Activated naive CD4-positive, alpha-beta T cell treated with anti-CD3 and anti-CD28 coated beads, Interleukin-2, amount 50 U/mL, for 24 hours (primary cell): ENCODE data around the gene INSC.
A peak's percentile ranks its signal among the peaks of the same experiment; 100 is the strongest.
"Not testable (repeated sequence)": the region's sequence is repeated elsewhere in the genome, so short reads cannot be mapped to it uniquely, and the experiment has no call there.

Source experiments
- H3K27ac Mint-ChIP-seq: one replicate; pipeline ENCODE4 v1.8.0; 2021; ENCODE audit warnings: mild to moderate bottlenecking, mixed read lengths
- H3K27me3 Mint-ChIP-seq: one replicate; pipeline ENCODE4 v1.8.0; 2021; ENCODE audit warnings: mixed read lengths
- H3K36me3 Mint-ChIP-seq: one replicate; pipeline ENCODE4 v1.8.0; 2021; ENCODE audit warnings: mixed read lengths
- H3K4me1 Mint-ChIP-seq: one replicate; pipeline ENCODE4 v1.8.0; 2021; ENCODE audit warnings: mixed read lengths
- H3K4me3 Mint-ChIP-seq: one replicate; pipeline ENCODE4 v1.8.0; 2021; ENCODE audit warnings: mild to moderate bottlenecking, mixed read lengths
- H3K9me3 Mint-ChIP-seq: one replicate; pipeline ENCODE4 v1.8.0; 2021; ENCODE audit warnings: mixed read lengths

The INSC gene

GRCh38 chr11:15114501-15115475, at the start of gene INSC:
Gene INSC, plus strand, starts transcription at chr11:15114923. Its CDS starts 34,252 bp downstream, at chr11:15149175.
- Mint-ChIP-seq H3K27ac (no peak within 1 kb of the TSS), H3K4me3 (peak within 1 kb of the TSS; percentile 6), H3K36me3 (no peaks in the 10 kb centered on the region), H3K9me3 (no peaks in the 10 kb centered on the region), H3K4me1 (peaks cover 12% of the 10 kb centered on the region), H3K27me3 (peaks cover 19% of the 10 kb centered on the region)

- H3K36me3 Mint-ChIP-seq, H3K4me3 Mint-ChIP-seq, H3K9me3 Mint-ChIP-seq, H3K27ac Mint-ChIP-seq: not testable (repeated sequence)
- peaks cover 16% of the 10 kb centered on the region for H3K4me1 Mint-ChIP-seq
- peaks cover 15% of the 10 kb centered on the region for H3K27me3 Mint-ChIP-seq
Observed at GRCh38 chr11:15069751-15070150, 45.0 kb upstream of the INSC start.

DNA sequence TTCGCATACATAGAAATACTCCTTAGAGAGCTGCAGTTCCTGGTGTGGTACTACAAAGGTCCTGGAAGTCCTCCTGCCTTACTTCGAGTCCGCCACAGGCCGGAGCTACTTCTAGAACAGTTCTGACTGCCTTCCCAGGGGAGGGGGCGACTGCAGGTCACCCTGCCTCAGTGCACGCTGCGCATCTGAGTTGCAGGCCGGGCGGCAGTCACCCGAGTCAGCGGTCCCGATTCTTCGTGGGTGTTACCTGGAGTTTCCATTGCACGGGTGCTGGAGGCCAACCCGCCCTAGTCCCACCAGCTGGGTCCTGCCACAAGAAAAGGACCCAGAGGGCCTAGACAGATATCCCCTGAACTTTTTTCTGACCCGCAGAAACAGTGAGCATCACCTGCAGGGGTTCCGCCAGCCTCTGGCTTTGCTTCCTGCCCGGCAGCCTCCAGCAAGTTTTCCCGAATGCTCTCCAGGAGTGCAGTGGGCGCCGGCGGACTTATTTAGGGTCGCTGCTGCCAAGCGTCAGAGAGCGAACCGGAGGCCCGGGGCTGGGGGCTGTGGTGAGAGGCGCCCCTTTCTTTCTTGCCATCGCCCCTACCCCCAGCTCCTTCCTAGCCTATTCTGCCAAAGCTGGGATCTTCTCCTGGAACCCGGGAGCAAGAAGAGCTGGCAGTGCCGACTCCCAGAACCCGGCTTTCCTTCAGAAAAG, 43.0 kb upstream of the INSC start:
- peaks cover 5% of the 10 kb centered on the region for H3K36me3 Mint-ChIP-seq
- H3K4me1 Mint-ChIP-seq = peaks cover 17% of the 10 kb centered on the region
- peak overlapping the region; percentile 64 for H3K4me3 Mint-ChIP-seq
- H3K9me3 Mint-ChIP-seq = no peaks in the 10 kb centered on the region
- no peak overlapping the region for H3K27ac Mint-ChIP-seq
- peaks cover 14% of the 10 kb centered on the region for H3K27me3 Mint-ChIP-seq

DNA sequence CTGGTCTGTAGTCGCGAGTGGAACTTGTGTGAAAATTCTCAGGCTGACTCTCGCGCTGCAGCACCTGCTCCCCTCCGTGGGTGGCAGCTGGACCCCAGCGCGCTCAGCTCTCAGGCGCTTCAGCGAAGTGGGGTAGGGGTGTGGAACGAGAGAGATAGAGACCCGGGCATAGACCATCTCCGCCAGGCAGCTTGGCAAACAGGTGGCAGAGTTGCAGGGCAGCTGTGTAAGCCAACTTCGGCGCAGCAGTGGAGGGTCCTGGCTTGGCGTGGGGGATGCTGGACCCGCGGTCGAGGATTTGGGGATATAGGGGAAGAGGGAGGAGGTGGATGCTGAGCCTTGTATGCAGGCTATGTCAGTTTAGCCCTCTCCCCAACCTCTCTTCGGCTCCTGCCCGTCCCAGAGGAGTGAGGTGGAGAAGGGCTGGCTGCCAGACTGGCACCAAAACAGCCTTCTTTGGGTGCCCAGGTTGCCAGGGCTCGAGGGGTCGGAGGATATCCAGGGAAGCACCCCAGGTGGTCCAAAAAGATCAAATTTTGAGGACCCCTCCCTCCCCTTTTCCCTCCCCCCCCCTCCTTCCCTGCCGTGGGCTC, 42.1 kb upstream of the INSC start:
- H3K27ac Mint-ChIP-seq = no peak overlapping the region
- peaks cover 17% of the 10 kb centered on the region for H3K4me1 Mint-ChIP-seq
- peaks cover 5% of the 10 kb centered on the region for H3K36me3 Mint-ChIP-seq
- H3K4me3 Mint-ChIP-seq = peak overlapping the region; percentile 64
- H3K27me3 Mint-ChIP-seq = peaks cover 11% of the 10 kb centered on the region
- no peaks in the 10 kb centered on the region for H3K9me3 Mint-ChIP-seq

DNA sequence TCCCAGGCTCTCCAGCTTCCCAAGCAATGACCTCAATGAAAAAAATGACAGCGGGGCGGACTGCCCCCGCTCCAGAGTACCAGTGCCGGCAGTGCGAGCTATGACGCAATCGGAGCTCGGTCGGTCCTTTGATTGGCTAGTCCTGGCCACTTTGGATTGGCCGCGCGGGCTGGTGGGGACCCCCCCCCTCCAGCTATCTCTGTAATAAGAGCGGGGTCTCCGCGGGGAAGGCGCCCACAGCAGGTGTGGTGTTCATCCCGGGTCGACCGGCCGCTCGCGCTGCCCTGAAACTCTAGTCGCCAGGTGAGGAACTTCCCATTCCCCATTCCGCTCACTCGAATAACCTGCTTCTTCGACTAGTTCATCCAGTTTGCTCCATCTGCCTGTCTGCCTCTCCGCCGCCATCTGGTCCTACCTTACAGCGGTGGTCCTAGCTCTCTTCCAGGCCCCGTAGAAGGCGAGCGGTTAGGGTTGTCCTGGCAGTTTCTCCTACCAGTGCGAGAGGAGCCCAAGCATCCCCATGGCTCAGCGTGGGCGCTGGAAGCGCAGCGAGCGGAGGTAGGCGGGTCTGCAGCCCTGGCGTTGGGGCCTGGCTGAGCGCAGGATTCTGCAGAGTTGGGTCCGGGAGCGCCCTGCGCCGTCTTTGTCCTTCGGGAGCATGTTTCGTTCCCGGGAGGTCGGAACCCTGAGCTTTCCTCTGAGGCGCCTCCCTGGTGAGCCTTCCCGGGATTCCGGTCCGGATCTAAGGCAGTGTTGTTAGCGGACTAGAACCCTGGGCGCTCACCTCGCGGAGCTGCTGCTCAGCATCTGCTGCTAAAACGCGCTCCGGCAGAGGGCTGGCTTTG, 41.1 kb upstream of the INSC start, which contains the start of gene CALCB:
CALCB (plus strand) TSS at position 233 of the 845 bp plus-strand sequence. CDS start 1,126 bp downstream, outside the sequence.
- peak within 1 kb of the TSS; percentile 82 for H3K27ac Mint-ChIP-seq
- H3K4me1 Mint-ChIP-seq = peaks cover 17% of the 10 kb centered on the region
- peak within 1 kb of the TSS; percentile 85 for H3K4me3 Mint-ChIP-seq
- H3K9me3 Mint-ChIP-seq = no peaks in the 10 kb centered on the region
- H3K36me3 Mint-ChIP-seq = peaks cover 5% of the 10 kb centered on the region
- peaks cover 11% of the 10 kb centered on the region for H3K27me3 Mint-ChIP-seq

GRCh38 chr11:15074206-15075161, 40.2 kb upstream of the INSC start:
- H3K27me3 Mint-ChIP-seq = peaks cover 11% of the 10 kb centered on the region
- H3K4me1 Mint-ChIP-seq = peaks cover 17% of the 10 kb centered on the region
- peak overlapping the region; percentile 85 for H3K4me3 Mint-ChIP-seq
- H3K36me3 Mint-ChIP-seq = peaks cover under 1% of the 10 kb centered on the region
- peak overlapping the region; percentile 82 for H3K27ac Mint-ChIP-seq
- no peaks in the 10 kb centered on the region for H3K9me3 Mint-ChIP-seq

DNA sequence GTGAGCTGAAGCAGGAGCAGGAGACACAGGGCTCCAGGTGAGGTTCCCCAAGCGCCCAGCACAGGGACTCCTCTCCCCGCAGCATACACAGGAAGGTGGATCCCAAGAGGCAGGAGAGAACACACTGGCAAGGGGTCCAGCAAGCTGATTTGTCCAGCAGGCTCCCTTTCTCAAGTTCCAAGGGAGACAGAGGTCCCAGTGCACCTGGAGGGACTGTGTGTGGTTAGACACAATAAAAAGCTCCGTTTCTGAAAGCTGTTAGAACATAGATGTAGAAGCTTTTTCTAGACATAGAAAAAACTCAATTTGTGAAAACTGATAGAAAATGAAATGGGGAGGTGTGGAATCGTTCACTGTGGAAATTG, 39.6 kb upstream of the INSC start:
- H3K4me3 Mint-ChIP-seq = peak overlapping the region; percentile 85
- H3K9me3 Mint-ChIP-seq = no peaks in the 10 kb centered on the region
- no peak overlapping the region for H3K27ac Mint-ChIP-seq
- H3K4me1 Mint-ChIP-seq = peaks cover 17% of the 10 kb centered on the region
- peaks cover 11% of the 10 kb centered on the region for H3K27me3 Mint-ChIP-seq
- no peaks in the 10 kb centered on the region for H3K36me3 Mint-ChIP-seq

GRCh38 chr11:15091175-15091574, 23.5 kb upstream of the INSC start:
- no peaks in the 10 kb centered on the region for H3K9me3 Mint-ChIP-seq
- no peak overlapping the region for H3K4me3 Mint-ChIP-seq
- H3K27ac Mint-ChIP-seq = no peak overlapping the region
- H3K4me1 Mint-ChIP-seq = no peaks in the 10 kb centered on the region
- H3K27me3 Mint-ChIP-seq = peaks cover 6% of the 10 kb centered on the region
- no peaks in the 10 kb centered on the region for H3K36me3 Mint-ChIP-seq

- no peaks in the 10 kb centered on the region for H3K36me3 Mint-ChIP-seq
- H3K4me1 Mint-ChIP-seq = no peaks in the 10 kb centered on the region
- H3K27me3 Mint-ChIP-seq = peaks cover 6% of the 10 kb centered on the region
- H3K4me3 Mint-ChIP-seq = no peak overlapping the region
- no peak overlapping the region for H3K27ac Mint-ChIP-seq
- H3K9me3 Mint-ChIP-seq = no peaks in the 10 kb centered on the region
Observed at GRCh38 chr11:15091625-15092024, 23.1 kb upstream of the INSC start.

DNA sequence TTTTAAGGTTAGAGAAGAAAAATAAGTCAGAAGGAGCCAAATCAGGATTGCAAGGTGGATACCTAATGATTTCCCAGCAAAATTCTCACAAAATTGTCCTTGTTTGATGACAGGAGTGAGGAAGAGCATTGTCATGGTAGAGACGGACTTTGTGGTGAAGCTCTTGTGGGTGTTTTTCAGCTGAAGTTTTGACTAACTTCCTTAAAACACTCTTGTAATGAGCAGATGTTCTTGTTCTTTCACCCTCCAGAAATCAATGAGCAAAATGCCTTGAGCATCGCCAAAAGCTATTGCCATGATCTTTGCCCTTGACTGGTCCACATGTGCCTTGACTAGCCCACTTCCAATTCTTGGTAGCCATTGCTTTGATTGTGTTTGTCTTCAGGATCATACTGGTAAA, 21.3 kb upstream of the INSC start:
- Mint-ChIP-seq H3K27me3 (peaks cover 16% of the 10 kb centered on the region), H3K9me3 (no peaks in the 10 kb centered on the region), H3K4me3 (no peak overlapping the region), H3K36me3 (no peaks in the 10 kb centered on the region), H3K4me1 (no peaks in the 10 kb centered on the region), H3K27ac (no peak overlapping the region)

DNA sequence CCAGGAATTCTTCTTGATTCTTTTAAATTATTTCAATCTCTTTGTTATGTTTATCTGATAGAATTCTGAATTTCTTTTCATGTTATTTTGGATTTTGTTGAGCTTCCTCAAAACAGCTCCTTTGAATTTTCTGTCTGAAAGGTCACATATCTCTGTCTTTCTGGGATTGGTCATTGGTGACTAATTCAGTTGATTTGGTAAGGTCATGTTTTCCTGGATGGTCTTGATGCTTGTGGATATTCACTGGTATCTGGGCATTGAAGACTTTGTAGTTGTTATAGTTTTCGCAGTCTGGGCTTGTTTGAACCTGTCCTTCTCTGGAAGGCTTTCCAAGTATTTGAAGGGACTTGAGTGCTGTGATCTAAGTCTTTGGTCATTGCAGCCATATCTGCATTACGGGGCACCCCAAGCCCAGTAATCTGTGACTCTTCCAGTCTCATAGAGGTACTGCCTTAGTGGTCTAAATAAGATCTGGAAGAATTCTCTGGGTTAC, 18.9 kb upstream of the INSC start:
- H3K36me3 Mint-ChIP-seq = no peaks in the 10 kb centered on the region
- H3K27ac Mint-ChIP-seq = no peak overlapping the region
- H3K4me3 Mint-ChIP-seq = no peak overlapping the region
- H3K27me3 Mint-ChIP-seq = peaks cover 20% of the 10 kb centered on the region
- no peaks in the 10 kb centered on the region for H3K9me3 Mint-ChIP-seq
- H3K4me1 Mint-ChIP-seq = no peaks in the 10 kb centered on the region

DNA sequence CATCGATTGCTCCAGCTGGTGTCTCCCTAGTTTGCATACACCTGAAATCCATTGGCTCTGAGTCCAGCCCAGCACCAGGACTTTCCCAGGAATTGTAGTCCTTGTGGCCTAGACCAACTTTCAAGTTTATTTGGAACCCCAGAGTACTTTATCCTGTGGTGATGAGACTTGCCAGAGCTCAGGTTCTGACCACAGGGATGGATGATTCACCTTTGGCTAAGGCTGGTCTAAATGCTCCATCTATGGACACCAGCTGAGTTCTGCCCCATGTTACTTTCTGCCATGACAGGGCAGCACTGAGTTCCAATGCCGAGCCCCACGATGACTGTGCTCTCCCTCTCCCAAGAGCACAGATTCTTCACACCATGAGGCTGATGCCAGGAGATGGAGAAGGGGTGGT, 17.3 kb upstream of the INSC start:
- no peak overlapping the region for H3K27ac Mint-ChIP-seq
- H3K4me3 Mint-ChIP-seq = no peak overlapping the region
- peaks cover 22% of the 10 kb centered on the region for H3K27me3 Mint-ChIP-seq
- H3K9me3 Mint-ChIP-seq = no peaks in the 10 kb centered on the region
- no peaks in the 10 kb centered on the region for H3K4me1 Mint-ChIP-seq
- no peaks in the 10 kb centered on the region for H3K36me3 Mint-ChIP-seq

DNA sequence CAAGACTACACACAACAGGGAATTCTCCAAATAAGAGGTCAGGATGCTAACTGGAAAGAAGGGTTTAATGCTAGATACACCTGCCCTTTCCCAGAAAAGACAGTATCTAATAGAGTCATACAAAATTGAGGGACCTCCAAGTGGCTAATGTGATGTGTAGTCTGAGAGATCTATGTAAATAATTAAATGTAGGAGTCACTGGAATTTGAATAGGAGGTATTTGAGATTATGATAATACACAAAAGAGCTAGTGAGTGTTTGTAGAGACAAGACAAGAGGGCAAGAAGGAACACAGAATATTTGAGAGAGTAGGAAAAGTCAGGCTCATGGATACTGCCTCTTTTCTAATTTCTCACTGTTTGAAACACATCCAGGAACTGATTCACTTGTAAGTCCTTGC, 15.5 kb upstream of the INSC start:
- no peaks in the 10 kb centered on the region for H3K9me3 Mint-ChIP-seq
- H3K4me3 Mint-ChIP-seq = no peak overlapping the region
- peaks cover 4% of the 10 kb centered on the region for H3K36me3 Mint-ChIP-seq
- H3K27me3 Mint-ChIP-seq = peaks cover 20% of the 10 kb centered on the region
- H3K4me1 Mint-ChIP-seq = no peaks in the 10 kb centered on the region
- no peak overlapping the region for H3K27ac Mint-ChIP-seq

DNA sequence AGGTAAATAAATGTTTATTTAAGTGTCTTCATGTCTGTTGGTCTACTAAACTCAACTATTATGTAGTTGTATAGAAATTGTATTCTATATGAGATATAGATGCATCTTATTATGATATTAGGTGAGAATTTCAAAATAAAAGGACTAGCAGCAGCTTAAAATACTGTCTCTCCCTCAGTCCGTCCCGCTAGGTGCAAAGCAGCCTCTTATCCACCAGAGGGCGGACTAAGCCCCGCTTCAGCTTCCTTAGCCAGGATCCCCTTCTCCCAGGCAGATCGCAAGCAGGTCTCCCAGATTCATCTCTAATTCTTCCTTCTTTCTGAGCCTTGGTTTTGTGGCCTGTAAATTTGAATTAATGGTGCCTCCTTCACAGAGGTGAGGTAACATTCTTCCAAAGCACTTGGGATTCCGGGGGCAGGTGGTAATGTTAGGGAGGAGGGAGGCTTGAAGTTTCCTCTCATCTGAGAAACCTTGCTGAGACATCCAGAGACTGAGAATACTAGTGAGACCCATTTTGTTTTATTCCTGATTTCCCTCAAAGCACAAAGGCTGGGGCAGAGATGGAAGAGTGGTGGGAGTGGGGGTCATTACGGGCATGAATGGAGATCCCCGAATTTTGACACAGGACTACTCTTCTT, 13.5 kb upstream of the INSC start:
- no peak overlapping the region for H3K4me3 Mint-ChIP-seq
- peaks cover 16% of the 10 kb centered on the region for H3K27me3 Mint-ChIP-seq
- H3K27ac Mint-ChIP-seq = no peak overlapping the region
- H3K36me3 Mint-ChIP-seq = peaks cover 4% of the 10 kb centered on the region
- no peaks in the 10 kb centered on the region for H3K4me1 Mint-ChIP-seq
- H3K9me3 Mint-ChIP-seq = no peaks in the 10 kb centered on the region
